ENCODE data around the gene APELA.

APELA gene

DNA sequence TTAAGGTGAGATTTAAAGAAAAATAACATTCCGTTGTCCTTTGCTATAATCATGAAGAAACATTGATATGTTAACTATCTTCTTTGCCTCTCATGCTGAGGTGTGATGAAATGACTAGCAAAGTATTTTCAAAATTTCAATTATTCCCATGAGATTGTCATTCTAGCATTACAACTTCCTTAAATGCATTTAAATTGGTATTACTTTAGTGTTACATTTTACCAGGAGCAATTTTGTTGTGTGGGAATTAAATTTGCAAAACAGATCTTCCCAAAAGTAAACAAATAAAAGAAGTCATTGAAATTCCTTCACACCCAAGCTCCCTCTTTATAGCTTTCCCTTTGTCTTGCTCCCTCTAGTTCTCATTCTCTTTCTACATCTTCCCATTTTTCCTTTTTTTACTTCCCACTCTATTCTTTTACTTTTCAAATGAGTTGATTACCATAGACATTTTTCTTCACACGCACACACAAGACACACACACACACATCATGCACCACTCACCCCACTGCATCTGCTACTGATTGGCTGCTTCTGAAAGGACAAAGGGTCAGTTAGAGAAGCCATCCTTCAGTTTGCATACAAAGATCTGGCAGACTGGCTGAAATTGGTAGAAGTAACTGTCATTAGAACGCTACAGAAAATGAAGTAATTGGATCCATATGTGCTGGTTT, 10.0 kb upstream of the APELA start:
- ATAC-seq = no peak

DNA sequence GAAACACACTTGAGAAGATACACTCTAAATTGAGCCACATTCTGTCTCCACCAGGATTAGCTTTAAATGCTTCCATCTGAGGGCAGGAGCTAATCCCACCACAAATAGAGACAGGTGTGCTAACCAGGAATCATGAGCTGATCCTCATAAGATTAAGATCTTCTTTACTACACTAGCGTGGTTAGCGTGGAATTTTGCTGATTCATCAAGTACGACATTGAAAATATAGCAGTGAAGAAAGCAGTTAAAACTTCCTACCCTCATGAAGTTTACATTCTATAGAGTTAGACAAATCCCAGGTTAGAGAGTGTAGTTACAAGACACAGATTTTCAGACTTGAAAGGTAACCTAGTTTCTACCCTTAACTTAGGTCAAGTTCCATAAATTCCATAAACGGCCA, 5.3 kb upstream of the APELA start:
- no peak for ATAC-seq
- no peak for TF ChIP-seq ZFP30 (CRISPR knock-in tag; IDR thresholded peaks at IDR 0.05)
- TF ChIP-seq, protein P1, sequence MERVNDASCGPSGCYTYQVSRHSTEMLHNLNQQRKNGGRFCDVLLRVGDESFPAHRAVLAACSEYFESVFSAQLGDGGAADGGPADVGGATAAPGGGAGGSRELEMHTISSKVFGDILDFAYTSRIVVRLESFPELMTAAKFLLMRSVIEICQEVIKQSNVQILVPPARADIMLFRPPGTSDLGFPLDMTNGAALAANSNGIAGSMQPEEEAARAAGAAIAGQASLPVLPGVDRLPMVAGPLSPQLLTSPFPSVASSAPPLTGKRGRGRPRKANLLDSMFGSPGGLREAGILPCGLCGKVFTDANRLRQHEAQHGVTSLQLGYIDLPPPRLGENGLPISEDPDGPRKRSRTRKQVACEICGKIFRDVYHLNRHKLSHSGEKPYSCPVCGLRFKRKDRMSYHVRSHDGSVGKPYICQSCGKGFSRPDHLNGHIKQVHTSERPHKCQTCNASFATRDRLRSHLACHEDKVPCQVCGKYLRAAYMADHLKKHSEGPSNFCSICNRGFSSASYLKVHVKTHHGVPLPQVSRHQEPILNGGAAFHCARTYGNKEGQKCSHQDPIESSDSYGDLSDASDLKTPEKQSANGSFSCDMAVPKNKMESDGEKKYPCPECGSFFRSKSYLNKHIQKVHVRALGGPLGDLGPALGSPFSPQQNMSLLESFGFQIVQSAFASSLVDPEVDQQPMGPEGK (CRISPR knock-in tag; IDR thresholded peaks at IDR 0.05; ENCODE audit: borderline replicate concordance) = no peak
- TF ChIP-seq ESRRG (CRISPR knock-in tag; IDR thresholded peaks at IDR 0.05) = no peak
- no peak for TF ChIP-seq BACH2 (CRISPR knock-in tag; IDR thresholded peaks at IDR 0.05; ENCODE audit: borderline replicate concordance)
- no peak for TF ChIP-seq PPARA (CRISPR knock-in tag; IDR thresholded peaks at IDR 0.05; ENCODE audit: borderline replicate concordance)
- TF ChIP-seq TCF4 (CRISPR knock-in tag; IDR thresholded peaks at IDR 0.05; ENCODE audit: borderline replicate concordance) = no peak
- no peak for TF ChIP-seq SNAI2 (CRISPR knock-in tag; IDR thresholded peaks at IDR 0.05)

More for the DNA sequence above, 10.0 kb upstream of the APELA start:
- TF ChIP-seq ZNF8 (CRISPR knock-in tag; IDR thresholded peaks at IDR 0.05) (no peak), TSHZ2 (CRISPR knock-in tag; IDR thresholded peaks at IDR 0.05) (no peak), ESRRG (CRISPR knock-in tag; IDR thresholded peaks at IDR 0.05) (no peak), ZNF70 (CRISPR knock-in tag; IDR thresholded peaks at IDR 0.05) (no peak), BACH2 (CRISPR knock-in tag; IDR thresholded peaks at IDR 0.05; ENCODE audit: borderline replicate concordance) (no peak), OSR1 (CRISPR knock-in tag; IDR thresholded peaks at IDR 0.05) (no peak), ZC3H10 (CRISPR knock-in tag; IDR thresholded peaks at IDR 0.05) (no peak), ZNF565 (CRISPR knock-in tag; conservative IDR thresholded peaks at IDR 0.05; ENCODE audit: low read depth) (no peak), GLIS3 (CRISPR knock-in tag; IDR thresholded peaks at IDR 0.05) (no peak), SNAI2 (CRISPR knock-in tag; IDR thresholded peaks at IDR 0.05) (no peak), TCF4 (CRISPR knock-in tag; IDR thresholded peaks at IDR 0.05; ENCODE audit: borderline replicate concordance) (no peak), TOX (CRISPR knock-in tag; IDR thresholded peaks at IDR 0.05; ENCODE audit: borderline replicate concordance) (no peak), ARNTL (CRISPR knock-in tag; IDR thresholded peaks at IDR 0.05; ENCODE audit: borderline replicate concordance, low read depth) (no peak), CSDC2 (CRISPR knock-in tag; IDR thresholded peaks at IDR 0.05) (no peak), PPARA (CRISPR knock-in tag; IDR thresholded peaks at IDR 0.05; ENCODE audit: borderline replicate concordance) (no peak), ZFP30 (CRISPR knock-in tag; IDR thresholded peaks at IDR 0.05) (no peak)
- TF ChIP-seq, protein P1 (CRISPR knock-in tag; IDR thresholded peaks at IDR 0.05; ENCODE audit: borderline replicate concordance) = no peak
- TF ChIP-seq, protein P2, sequence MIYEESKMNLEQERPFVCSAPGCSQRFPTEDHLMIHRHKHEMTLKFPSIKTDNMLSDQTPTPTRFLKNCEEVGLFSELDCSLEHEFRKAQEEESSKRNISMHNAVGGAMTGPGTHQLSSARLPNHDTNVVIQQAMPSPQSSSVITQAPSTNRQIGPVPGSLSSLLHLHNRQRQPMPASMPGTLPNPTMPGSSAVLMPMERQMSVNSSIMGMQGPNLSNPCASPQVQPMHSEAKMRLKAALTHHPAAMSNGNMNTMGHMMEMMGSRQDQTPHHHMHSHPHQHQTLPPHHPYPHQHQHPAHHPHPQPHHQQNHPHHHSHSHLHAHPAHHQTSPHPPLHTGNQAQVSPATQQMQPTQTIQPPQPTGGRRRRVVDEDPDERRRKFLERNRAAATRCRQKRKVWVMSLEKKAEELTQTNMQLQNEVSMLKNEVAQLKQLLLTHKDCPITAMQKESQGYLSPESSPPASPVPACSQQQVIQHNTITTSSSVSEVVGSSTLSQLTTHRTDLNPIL (CRISPR knock-in tag; IDR thresholded peaks at IDR 0.05; ENCODE audit: low read depth) = no peak
- TF ChIP-seq, protein P3, sequence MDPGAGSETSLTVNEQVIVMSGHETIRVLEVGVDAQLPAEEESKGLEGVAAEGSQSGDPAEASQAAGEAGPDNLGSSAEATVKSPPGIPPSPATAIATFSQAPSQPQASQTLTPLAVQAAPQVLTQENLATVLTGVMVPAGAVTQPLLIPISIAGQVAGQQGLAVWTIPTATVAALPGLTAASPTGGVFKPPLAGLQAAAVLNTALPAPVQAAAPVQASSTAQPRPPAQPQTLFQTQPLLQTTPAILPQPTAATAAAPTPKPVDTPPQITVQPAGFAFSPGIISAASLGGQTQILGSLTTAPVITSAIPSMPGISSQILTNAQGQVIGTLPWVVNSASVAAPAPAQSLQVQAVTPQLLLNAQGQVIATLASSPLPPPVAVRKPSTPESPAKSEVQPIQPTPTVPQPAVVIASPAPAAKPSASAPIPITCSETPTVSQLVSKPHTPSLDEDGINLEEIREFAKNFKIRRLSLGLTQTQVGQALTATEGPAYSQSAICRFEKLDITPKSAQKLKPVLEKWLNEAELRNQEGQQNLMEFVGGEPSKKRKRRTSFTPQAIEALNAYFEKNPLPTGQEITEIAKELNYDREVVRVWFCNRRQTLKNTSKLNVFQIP (CRISPR knock-in tag; IDR thresholded peaks at IDR 0.05; ENCODE audit: borderline replicate concordance, low read depth) = no peak

GRCh38 chr4:164872481-164872880, 4.5 kb upstream of the APELA start:
- no peak for TF ChIP-seq GLIS3 (CRISPR knock-in tag; IDR thresholded peaks at IDR 0.05)
- no peak for TF ChIP-seq OSR1 (CRISPR knock-in tag; IDR thresholded peaks at IDR 0.05)
- TF ChIP-seq TSHZ2 (CRISPR knock-in tag; IDR thresholded peaks at IDR 0.05) = no peak
- ATAC-seq = no peak

Data from SK-N-SH treated with all-trans-retinoic acid at 6 μM for 48 hours (cell line).